Stomach (tissue), 9 donors: ENCODE data around the gene SCP2D1. TPM values are rescaled to one million over a fixed set of nuclear protein-coding genes. Genes with fewer than 3 reads are reported as not detected.

Experiments used
- DNase-seq, 2 donors: peaks; one replicate each; pipeline versions ENCODE4 v3.0.0 to v3.0.0-alpha.2; 2013 to 2019
- H3K27ac ChIP-seq, 5 donors: fragments of 200-600 bp in 4 of 5; sonication (generic) in 4 of 5; one replicate each; pipeline ENCODE4 v1.5.1; 2013 to 2019; ENCODE audit warnings: mild to moderate bottlenecking in 1 of 5, moderate library complexity in 1 of 5
- H3K27me3 ChIP-seq, 3 donors: fragments of 200-600 bp; sonication (generic); one replicate each; pipeline ENCODE4 v1.5.1; 2017 to 2019; ENCODE audit warnings: mixed run types in 1 of 3
- H3K36me3 ChIP-seq, 4 donors: fragments of 200-600 bp; sonication (generic); 1 replicate in 3 of 4; 2 replicates in 1 of 4; pipeline ENCODE4 v1.5.1; 2016 to 2019
- H3K4me1 ChIP-seq, 4 donors: fragments of 200-600 bp; sonication (generic); one replicate each; pipeline ENCODE4 v1.5.1; 2016 to 2019
- H3K4me3 ChIP-seq, 4 donors: fragments of 200-600 bp; sonication (generic) in 3 of 4; one replicate each; pipeline ENCODE4 v1.5.1; 2016 to 2019; ENCODE audit warnings: mild to moderate bottlenecking in 1 of 4
- H3K9me3 ChIP-seq, 4 donors: fragments of 200-600 bp; sonication (generic); one replicate each; pipeline ENCODE4 v1.5.1; 2016 to 2019
- CTCF ChIP-seq, 7 experiments: fragments of 450-650 bp in 4 of 7; fragments of 200-600 bp in 3 of 7; sonication (generic) in 3 of 7; IDR thresholded peaks; one replicate each; pipeline ENCODE4 v1.5.1; 2016 to 2019; ENCODE audit warnings: antibody characterized with exemption in 7 of 7, control low read depth in 2 of 7, mild to moderate bottlenecking in 1 of 7
- EP300 ChIP-seq: sonication (generic); formaldehyde crosslinking; IDR thresholded peaks from one replicate; pipeline ENCODE4 v1.6.1; 2017; ENCODE audit warnings: antibody characterized with exemption
- POLR2A ChIP-seq, 4 donors: fragments of 450-650 bp; IDR thresholded peaks; one replicate each; pipeline ENCODE4 v1.6.1; 2016; ENCODE audit warnings: antibody characterized with exemption in 4 of 4, control low read depth in 2 of 4, mild to moderate bottlenecking in 1 of 4, moderate library complexity in 1 of 4
- POLR2AphosphoS5 ChIP-seq, 3 donors: sonication (generic); formaldehyde crosslinking; IDR thresholded peaks; one replicate each; pipeline ENCODE4 v1.6.1; 2016; ENCODE audit warnings: antibody characterized with exemption in 3 of 3
- WGBS, 5 donors: extraction: QIAGEN DNeasy Blood & Tissue Kit in 3 of 5; methylation state at CpG; one replicate each; pipeline versions ENCODE4 v1.1.5 to v1.1.7; 2013 to 2018; 5-methylcytosine and 5-hydroxymethylcytosine counted together
- intact Hi-C: fragments of 100-400 bp; cut with DNase I; formaldehyde crosslinking; loops from one replicate; pipeline ENCODE4 v1.15.1; 2023; ENCODE audit warnings: low total_unique reads
- polyA plus RNA-seq, 3 donors: library from polyadenylated mRNA; stranded (reverse); fragments of 200-250 nt; gene quantifications; one replicate each; pipeline ENCODE4 v1.2.3, GENCODE V29; 2013
- total RNA-seq, 5 donors: library from RNA; depleted of rRNA; stranded (reverse); fragments of >200 nt; gene quantifications; one replicate each; pipeline versions ENCODE4 v1.1.0 to v1.2.3, GENCODE V29; 2014 to 2016
- donor health status: healthy with polysubstance abuse.
- donor health status: Bipolar disorder and iron deficiency.
- donor health status: healthy.

The SCP2D1 gene
- total and polyA plus RNA-seq, 8 donors, result not detected

- no peak for DNase-seq
- no peak overlapping the region for H3K27ac ChIP-seq
- no peak overlapping the region for H3K4me3 ChIP-seq
- no peaks in the 10 kb centered on the region for H3K9me3 ChIP-seq
- no peaks in the 10 kb centered on the region for H3K36me3 ChIP-seq
- WGBS, 5 donors, result 73 to 88% (median 80%) methylated on average over 7 of the region's 7 CpGs
- intact Hi-C loops, result no loop called here
- no peaks in the 10 kb centered on the region for H3K4me1 ChIP-seq
- H3K27me3 ChIP-seq, result no peaks in the 10 kb centered on the region
- no peak for TF ChIP-seq POLR2AphosphoS5 (IDR thresholded peaks at IDR 0.05)
- TF ChIP-seq CTCF (IDR thresholded peaks at IDR 0.05), result no peak
- TF ChIP-seq EP300, result no peak
- TF ChIP-seq POLR2A (IDR thresholded peaks at IDR 0.05), result no peak
These were observed 33.7 kb downstream of the SCP2D1 start for GRCh38 chr20:18847226-18847755.

- Histone ChIP-seq H3K27ac (no peak overlapping the region), H3K4me1 (no peaks in the 10 kb centered on the region), H3K27me3 (no peaks in the 10 kb centered on the region), H3K36me3 (no peaks in the 10 kb centered on the region), H3K4me3 (no peak overlapping the region), H3K9me3 (no peaks in the 10 kb centered on the region)
- WGBS, 5 donors, result 78 to 95% (median 85%) methylated on average over 3 of the region's 3 CpGs
- DNase-seq, result no peak
- no peak for TF ChIP-seq POLR2A (IDR thresholded peaks at IDR 0.05)
- no peak for TF ChIP-seq CTCF (IDR thresholded peaks at IDR 0.05)
- TF ChIP-seq EP300, result no peak
- TF ChIP-seq POLR2AphosphoS5 (IDR thresholded peaks at IDR 0.05), result no peak
- intact Hi-C loops, result no loop called here
These were observed 35.5 kb downstream of the SCP2D1 start for GRCh38 chr20:18849131-18849530.

- no peaks in the 10 kb centered on the region for H3K9me3 ChIP-seq
- no peaks in the 10 kb centered on the region for H3K36me3 ChIP-seq
- no peak overlapping the region for H3K27ac ChIP-seq
- no peaks in the 10 kb centered on the region for H3K4me1 ChIP-seq
- H3K27me3 ChIP-seq, result no peaks in the 10 kb centered on the region
- intact Hi-C loops, result no loop called here
- TF ChIP-seq CTCF (IDR thresholded peaks at IDR 0.05) (no peak), EP300 (no peak), POLR2A (IDR thresholded peaks at IDR 0.05) (no peak), POLR2AphosphoS5 (IDR thresholded peaks at IDR 0.05) (no peak)
- DNase-seq, result no peak
- H3K4me3 ChIP-seq, result no peak overlapping the region
These were observed 38.0 kb downstream of the SCP2D1 start for GRCh38 chr20:18851629-18852028.

GRCh38 chr20:18852318-18852717 is 38.7 kb downstream of the SCP2D1 start:
- no peak for TF ChIP-seq POLR2A (IDR thresholded peaks at IDR 0.05)
- no peak for TF ChIP-seq CTCF (IDR thresholded peaks at IDR 0.05)
- no peak for TF ChIP-seq POLR2AphosphoS5 (IDR thresholded peaks at IDR 0.05)
- TF ChIP-seq EP300, result no peak
- no peaks in the 10 kb centered on the region for H3K9me3 ChIP-seq
- H3K36me3 ChIP-seq, result no peaks in the 10 kb centered on the region
- no peak for DNase-seq
- intact Hi-C loops, result no loop called here
- H3K27ac ChIP-seq, result no peak overlapping the region
- 89 to 95% (median 92%) methylated on average over 3 of the region's 3 CpGs for WGBS, 5 donors
- H3K4me1 ChIP-seq, result no peaks in the 10 kb centered on the region
- H3K4me3 ChIP-seq, result no peak overlapping the region
- no peaks in the 10 kb centered on the region for H3K27me3 ChIP-seq
